Activated CD4-positive, CD25-positive, alpha-beta regulatory T cell treated with anti-CD3 and anti-CD28 coated beads, Interleukin-2, amount 50 U/mL, for 16 hours (primary cell): ENCODE results near the gene FTH1.
"Not testable (repeated sequence)": the region's sequence is repeated elsewhere in the genome, so short reads cannot be mapped to it uniquely, and the experiment has no call there.

ENCODE experiments used
- DNase-seq: peaks from one replicate; pipeline ENCODE4 v3.0.0-alpha.2; 2020; ENCODE audit warnings: low read depth, low spot score

The FTH1 gene

DNA sequence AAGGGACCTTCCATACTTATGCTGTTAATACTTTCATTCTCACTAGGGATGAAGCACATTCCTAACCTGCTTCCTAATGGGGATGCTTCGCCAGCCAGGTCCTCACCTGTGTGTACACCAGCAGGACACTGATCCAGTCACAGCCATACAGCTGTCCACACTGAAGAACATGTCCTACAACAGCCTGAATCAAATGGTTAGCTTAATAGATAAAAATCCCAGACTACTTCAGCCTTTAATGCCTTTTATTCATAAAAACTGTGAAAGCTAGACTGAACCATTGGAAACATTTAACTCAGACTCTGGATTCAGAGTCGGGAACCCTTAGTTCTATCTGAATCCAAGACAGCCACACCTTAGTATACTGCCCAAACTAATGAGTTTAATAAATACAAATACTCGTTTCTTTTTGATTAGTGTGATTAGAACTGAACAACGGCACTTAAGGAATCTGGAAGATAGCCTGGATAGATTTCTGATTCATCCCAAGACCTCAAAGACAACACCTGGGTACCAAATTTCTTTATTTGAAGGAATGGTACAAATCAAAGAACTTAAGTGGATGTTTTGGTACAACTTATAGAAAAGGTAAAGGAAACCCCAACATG lies 3.3 kb downstream of the FTH1 start:
- DNase-seq, result no peak

DNA sequence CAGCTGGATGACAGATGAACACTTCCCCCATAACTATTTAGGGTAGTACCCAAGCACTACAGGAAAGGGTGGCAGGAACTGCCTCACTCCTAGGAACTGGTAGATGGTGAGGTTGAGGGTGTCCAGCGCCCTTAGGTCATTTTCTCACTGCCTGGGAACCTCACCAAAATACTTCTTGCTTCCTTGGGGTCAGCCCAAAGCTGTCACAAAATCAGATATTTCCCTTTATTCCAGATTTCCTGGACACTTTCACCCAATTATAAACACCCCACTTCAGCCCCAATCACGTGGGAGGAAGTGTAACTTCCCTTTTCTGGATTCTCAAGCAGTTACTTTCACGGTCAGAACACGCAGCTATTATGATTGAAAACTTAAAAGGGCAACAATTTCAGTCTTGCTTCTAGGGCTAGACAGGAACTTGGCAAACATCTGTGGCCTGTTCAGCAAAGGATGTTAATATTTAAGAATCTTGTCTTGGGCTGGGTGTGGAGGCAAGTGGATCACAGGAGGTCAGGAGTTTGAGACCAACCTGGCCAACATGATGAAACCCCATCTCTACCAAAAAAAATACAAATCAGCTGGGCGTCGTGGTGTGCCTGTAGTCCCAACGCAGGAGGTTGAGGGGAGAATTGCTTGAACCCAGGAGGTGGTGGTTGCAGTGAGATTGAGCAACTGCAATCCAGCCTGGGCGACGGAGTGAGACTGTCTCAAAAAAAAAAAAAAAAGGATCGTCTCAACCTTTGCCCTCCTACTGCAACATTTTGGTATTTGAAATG lies 4.0 kb downstream of the FTH1 start:
- no peak for DNase-seq

DNA sequence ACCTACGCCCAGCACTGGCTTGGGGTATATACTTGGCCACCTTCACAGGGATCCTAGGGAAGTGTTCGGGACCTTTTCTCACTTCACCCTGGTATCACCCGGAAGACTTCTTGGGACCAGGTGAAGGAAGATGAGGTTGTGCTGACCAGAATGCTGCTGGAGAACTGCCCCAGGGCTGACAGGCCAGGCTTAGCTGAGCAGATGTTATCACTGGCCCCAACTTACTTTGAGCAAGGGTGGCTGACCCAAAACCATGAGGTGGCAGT lies 4.5 kb downstream of the FTH1 start:
- DNase-seq, result no peak

DNA sequence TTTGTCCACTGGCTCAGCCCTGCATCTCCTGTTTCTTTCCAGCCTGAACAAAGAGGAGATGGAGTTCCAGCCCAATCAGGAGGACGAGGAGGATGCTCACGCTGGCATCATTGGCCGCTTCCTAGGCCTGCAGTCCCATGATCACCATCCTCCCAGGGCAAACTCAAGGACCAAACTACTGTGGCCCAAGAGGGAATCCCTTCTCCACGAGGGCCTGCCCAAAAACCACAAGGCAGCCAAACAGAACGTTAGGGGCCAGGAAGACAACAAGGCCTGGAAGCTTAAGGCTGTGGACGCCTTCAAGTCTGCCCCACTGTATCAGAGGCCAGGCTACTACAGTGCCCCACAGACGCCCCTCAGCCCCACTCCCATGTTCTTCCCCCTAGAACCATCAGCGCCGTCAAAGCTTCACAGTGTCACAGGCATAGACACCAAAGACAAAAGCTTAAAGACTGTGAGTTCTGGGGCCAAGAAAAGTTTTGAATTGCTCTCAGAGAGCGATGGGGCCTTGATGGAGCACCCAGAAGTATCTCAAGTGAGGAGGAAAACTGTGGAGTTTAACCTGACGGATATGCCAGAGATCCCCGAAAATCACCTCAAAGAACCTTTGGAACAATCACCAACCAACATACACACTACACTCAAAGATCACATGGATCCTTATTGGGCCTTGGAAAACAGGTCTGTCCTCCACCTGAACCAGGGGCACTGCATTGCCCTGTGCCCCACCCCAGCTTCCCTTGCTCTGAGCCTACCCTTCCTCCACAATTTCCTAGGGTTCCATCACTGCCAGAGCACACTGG lies 5.0 kb downstream of the FTH1 start:
- no peak for DNase-seq

DNA sequence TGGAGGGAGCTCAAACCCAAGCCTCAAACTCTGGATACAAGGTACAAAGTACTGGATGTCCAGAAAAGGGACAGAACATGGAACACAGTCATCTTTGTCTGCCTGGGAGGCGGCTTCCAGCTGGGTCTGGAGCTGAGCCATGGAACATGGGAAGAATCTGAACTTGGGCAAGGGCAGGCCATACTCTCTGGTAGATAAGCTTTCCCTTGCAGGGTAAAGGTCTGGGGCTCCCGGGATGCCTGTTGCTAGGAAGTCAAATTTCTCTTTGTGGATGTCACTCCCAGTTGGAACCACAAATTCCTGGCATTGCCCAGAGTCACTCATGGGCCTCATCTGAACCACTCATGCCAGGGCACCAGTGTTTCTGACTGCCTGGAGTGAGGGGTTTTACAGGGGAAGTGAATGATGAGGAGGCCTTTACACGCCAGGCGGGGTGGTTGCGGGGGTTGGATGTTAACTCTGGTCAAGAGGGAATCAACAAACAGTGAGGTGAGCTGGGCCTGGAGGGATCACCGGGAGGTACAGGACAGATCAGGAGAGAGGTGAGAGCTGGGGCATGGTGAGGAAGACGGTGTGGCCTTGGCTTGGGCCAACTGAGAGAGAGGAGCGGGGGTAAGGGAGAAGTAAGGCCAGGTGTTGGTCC lies 5.7 kb downstream of the FTH1 start:
- no peak for DNase-seq

DNA sequence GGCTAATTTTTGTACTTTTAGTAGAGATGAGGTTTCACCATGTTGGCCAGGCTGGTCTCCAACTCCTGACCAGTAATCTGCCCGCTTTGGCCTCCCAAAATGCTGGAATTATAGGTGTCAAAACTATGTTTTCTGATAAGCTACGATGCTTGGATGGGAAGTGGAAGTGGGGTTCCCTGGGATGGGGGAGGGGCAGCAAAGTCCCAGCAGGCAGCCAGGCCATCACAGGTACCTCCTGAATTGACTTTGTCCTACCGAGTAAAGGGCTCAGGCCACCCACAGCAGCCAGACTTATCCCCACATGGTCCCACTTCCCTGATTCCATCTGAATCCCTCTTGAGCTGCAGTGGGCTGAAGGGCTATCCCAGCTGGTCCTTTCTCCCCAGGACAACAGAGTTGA lies 6.9 kb downstream of the FTH1 start:
- DNase-seq, result no peak

DNA sequence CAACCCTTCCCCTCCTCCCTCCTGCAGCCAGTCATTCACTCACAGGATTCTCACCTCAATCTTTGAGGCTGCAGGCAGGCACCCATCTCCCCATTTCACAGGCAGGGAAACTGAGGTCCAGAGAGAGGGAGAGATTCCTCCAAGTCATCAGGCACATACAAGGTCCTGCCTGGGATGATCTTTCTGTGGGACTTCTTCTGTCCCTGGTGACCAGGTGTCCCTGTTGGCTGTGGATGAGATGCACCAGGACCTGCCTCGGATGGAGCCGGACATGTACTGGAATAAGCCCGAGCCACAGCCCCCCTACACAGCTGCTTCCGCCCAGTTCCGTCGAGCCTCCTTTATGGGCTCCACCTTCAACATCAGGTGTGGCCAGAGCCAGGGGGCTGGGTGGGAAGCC lies 7.8 kb downstream of the FTH1 start:
- DNase-seq, result no peak

DNA sequence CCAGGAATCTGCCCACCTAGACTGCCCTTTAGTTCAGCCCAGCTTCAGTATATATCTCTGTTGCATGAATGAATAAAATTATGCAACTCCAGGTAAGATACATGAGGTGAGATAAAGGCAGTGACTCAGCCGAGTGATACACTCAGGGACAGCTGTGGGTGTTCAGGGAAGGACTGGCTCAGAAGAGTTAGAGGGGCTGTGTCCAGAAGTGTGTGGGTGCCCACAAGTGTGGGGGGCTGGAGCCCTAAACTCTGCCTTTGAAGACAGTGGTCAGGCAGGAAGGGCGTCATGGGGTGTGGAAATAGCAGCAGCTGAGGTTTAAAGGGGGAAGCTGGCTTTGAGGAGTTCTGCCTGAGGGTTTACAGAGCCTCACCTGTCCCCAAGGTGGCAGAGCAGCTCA lies 8.3 kb downstream of the FTH1 start:
- no peak for DNase-seq

DNA sequence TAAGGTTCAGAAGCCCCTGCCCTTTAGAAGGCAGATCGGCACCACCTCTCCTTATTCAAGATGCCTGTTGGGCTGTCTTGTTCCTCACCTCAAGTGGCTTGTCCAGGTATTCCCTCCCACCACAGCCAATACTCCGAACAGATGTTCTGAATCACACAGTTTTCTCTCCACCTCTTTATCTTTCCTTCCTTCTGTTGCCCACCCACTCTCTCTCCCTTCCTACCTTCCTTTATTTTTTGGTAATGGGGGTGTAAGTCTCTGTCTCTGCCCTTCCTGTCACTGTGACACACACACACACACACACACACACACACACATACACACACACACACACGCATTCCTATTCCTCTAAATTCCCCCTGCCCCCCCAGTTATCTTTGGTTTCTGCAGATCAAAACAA lies 8.8 kb downstream of the FTH1 start:
- DNase-seq, result no peak

DNA sequence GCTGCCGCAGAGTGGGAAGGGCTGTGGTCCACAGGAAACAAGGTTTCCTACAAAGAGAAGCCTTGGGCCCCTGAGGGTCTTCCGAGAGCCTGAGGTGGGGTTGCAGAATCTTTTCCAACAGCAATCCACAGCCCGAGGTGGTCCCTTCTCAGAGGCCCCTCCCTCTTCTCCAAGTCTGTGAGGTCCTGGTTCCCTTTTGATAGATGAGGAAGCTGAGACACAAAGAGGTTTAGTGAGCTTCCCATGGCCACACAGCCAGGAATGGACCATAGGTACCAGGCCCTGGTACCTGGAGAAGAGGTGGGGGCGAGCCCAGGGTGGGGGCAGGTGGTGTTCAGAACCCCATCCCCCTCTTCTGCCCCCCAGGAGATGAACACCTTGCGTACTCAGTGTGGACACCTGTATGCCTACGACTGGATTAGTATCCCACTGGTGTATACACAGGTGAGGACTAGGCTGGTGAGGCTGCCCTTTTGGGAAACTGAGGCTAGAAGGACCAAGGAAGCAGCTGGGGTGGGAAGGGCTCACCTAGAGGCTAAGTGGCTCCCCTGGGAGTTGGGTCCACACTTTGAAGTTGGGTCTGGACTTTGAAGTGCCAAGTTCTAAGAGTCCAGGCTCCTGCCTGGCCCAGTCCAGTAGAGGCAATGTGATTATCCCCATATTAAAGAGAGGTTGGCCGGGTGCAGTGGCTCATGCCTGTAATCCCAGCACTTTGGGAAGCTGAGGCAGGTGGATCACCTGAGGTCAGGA lies 10.2 kb downstream of the FTH1 start:
- no peak for DNase-seq

DNA sequence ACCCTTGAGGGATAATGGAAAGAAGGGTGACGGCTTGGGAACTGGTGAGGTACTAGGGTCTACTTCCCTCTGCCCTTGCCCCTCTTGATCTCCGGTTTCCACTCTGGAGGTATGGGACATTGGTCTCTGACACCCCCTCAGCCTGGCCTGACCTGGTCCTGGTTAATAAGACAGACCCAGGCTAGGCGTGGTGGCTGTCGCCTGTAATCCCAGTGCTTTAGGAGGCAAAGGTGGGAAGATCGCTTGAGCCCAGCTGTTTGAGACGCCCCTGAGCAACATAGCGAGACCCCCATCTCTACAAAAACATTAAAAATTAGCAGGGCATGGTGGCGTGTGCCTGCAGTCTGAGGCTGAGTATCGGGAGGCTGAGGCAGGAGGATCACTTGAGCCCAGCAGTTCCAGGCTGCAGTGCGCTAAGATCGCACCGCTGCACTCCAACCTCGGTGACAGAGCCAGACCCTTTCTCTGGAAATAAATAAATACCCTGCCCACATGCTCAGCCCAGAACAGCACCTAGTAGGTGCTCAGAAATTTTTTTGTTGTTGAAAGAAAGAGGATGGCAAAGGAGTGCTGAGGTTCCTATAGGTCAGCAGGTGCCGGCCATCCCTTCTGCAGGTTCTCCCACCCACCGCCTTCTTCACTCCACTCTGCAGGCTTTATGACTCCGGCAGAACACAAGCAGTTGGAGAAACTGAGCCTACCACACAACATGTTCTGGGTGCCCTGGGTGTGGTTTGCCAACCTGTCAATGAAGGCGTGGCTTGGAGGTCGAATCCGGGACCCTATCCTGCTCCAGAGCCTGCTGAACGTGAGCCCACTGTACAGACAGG lies 11.0 kb downstream of the FTH1 start:
- DNase-seq, result no peak

DNA sequence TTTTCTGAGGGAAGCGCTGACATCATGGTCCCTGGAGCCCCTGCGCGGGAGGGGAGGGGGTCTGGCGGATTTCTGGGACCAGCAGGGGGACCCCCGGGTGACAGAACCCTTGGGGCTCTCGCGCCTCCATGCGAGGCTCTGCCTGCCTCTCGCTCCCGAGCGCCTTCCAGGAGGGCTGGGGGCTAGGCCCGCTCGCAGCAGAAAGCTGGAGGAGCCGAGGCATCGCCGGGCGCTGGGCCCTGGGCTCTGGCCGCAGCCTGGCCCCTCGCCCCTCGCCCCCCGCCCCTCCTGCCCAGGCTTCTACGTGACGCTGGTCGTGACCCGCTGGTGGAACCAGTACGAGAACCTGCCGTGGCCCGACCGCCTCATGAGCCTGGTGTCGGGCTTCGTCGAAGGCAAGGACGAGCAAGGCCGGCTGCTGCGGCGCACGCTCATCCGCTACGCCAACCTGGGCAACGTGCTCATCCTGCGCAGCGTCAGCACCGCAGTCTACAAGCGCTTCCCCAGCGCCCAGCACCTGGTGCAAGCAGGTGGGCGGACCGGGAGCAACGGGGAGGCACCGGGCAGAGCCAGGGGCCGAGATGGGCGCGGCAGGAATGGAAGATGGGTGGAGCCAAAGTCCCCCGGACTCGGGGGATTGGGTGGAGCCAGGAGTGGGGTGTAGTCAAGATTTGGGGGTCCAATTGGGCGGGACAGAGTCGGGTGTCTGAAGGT lies 11.9 kb downstream of the FTH1 start:
- no peak for DNase-seq

DNA sequence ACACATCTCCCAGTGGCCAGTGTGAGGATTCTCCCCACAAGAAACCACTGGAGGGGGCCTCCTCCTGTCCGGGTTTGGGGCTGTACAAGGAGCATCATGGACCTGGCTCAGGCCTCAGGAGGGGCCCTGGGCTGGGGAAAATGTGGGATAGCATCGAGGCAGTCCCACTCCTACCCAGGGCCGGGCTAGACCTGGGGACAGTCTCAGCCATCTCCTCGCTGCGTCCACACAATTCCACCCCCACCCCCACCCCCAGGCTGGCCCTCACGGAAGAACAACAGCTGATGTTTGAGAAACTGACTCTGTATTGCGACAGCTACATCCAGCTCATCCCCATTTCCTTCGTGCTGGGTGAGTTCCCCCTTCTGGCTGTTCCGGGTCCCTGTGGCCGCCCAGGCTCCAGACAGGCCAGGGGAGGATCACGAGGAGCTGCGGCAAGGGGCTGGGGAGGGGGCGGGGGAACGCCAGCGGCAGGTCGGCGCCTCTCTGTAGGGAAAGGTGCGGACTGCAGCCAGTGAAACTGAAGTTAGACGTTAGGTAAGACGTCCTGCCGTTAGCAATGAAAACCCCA lies 12.5 kb downstream of the FTH1 start:
- DNase-seq, result no peak

DNA sequence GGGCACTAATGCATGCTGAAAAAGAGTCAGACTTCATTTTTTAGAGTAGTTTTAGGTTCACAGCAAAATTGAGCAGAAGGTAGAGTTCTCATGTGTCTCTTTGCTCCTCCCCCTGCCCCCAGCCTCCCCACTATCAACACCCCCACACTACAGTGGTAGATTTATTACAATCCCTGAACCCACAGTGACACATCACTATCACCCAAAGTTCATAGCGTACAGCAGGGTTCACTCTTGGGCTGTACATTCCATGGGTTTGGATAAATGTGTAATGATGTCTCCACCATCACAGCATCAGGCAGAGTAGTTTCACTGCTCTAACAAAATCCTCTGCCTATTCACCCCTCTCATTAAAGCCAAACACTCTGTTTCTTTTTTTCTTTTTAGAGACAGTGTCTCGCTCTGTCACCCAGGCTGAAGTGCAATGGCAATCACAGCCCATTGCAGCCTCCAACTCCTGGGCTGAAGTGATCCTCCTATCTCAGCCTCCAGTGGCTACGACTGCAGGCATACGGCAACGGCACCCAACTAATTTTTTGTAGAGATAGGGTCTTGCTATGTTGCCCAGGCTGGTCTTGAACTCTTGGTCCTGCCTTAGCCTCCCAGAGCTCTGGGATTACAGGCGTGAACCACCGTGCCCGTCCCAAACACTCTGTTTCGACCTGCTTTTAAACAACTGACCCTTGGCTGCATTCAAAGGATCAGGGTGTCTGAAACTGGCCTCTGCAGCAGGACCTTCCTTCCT lies 13.2 kb downstream of the FTH1 start:
- DNase-seq, result no peak

DNA sequence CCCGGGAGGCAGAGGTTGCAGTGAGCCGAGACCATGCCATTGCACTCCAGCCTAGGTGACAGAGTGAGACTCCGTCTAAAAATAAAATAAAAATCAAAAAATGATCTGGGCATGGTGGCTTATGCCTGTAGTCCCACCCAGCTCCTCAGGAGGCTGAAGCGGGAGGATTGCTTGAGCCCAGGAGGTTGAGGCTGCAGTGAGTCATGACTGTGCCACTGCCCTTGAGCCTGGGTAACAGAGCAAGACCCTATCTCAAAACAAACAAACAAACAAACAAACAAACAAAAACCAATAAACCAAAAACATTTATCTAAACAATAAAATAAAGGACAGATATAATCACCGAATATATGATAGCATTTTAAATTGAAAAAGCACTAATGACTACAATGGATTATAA lies 13.8 kb downstream of the FTH1 start:
- not testable (repeated sequence) for DNase-seq

DNA sequence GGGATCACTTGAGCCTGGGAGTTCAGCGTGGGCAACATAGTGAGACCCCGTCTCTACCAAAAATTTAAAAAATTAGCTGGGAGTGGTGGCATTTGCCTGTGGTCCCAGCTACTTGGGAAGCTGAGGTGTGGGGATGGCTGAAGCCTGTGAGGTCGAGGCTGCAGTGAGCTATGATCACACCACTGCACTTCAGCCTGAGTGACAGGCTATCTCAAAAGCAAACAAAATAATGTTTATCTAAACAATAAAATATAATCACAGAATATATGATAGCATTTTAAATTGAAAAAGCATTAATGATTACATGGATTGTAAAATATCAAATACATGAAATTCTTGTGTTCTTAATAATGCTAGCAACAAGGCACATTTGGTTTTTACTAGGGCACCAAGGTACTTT lies 14.6 kb downstream of the FTH1 start:
- DNase-seq, result no peak

DNA sequence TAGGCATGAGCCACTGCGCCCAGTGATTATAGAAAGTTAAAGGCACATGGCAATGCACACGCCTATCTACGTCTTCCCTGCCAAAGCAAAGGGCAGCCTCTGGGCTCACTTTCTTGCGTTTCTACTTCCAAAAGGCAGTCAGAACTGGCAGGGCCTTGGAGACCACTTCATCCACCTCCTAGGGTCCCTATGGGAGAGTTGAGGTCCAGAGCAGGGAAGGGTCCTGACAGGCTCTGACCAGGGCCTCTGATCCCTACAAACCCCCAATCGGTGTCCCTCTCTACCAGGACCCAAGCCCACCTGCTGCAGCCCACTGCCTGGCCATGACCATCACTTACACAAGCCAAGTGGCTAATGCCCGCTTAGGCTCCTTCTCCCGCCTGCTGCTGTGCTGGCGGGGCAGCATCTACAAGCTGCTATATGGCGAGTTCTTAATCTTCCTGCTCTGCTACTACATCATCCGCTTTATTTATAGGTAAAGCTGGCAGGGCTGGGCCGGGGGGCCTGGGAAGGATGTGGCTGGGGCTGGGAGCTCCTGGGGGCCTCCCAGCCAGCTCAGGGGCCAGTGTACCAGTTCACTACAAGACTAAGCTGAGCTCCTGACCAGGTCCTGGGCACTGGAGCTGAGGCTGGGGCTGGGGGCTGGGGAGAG lies 15.8 kb downstream of the FTH1 start:
- no peak for DNase-seq

DNA sequence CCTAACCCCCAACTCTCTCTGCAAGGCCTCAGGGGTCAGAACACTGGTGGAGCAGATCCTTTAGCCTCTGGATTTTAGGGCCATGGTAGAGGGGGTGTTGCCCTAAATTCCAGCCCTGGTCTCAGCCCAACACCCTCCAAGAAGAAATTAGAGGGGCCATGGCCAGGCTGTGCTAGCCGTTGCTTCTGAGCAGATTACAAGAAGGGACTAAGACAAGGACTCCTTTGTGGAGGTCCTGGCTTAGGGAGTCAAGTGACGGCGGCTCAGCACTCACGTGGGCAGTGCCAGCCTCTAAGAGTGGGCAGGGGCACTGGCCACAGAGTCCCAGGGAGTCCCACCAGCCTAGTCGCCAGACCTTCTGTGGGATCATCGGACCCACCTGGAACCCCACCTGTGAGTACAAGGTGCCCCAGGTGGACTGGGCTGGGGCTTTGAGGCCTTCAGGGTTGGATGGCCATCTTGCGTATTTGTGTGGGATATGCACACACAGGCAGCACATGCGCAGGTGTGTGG lies 17.3 kb downstream of the FTH1 start, which contains the start of gene BEST1:
Gene BEST1 (plus strand): TSS at position 317 of the 513 bp plus-strand sequence. CDS start 1,456 bp downstream, outside the sequence.
- DNase-seq, result no peak
